GM19239 (cell line): Measurements from ENCODE around the gene NR1I2.

Experiments
- DNase-seq: peaks from one replicate; pipeline ENCODE4 v3.0.0; 2011; ENCODE audit warnings: low spot score; ENCODE audit not compliant: insufficient read length
- FAIRE-seq: peaks from 2 replicates; lab custom pipeline; 2011; peaks lifted over from hg19 to GRCh38; lab: Jason Lieb, UNC

NR1I2 gene

GRCh38 chr3:119817071-119817470 is 35.2 kb downstream of the NR1I2 start:
- no peak for DNase-seq
- no peak for FAIRE-seq

GRCh38 chr3:119817583-119818363 is 35.9 kb downstream of the NR1I2 start:
- no peak for FAIRE-seq
- DNase-seq, result no peak

DNA sequence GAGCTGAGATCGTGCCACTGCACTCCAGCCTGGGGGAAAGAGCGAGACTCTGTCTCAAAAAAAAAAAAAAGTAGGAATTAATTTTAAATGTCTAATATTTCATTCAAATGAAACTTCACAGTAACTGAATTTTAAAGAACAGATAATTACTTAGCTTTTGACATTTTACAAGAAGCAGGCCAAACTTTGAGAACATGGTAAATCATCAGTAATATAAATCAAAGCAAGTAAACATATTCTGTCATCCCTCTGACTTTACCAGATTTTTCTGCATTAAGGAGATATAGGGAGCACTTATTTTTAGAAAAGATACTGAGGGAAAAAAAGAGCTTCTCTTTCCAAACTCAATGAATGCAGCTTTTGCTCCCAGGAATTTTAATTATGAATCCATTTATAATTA is 37.0 kb downstream of the NR1I2 start:
- DNase-seq (no peak), FAIRE-seq (no peak)

GRCh38 chr3:119819806-119820205 is 37.9 kb downstream of the NR1I2 start:
- FAIRE-seq (no peak), DNase-seq (no peak)

DNA sequence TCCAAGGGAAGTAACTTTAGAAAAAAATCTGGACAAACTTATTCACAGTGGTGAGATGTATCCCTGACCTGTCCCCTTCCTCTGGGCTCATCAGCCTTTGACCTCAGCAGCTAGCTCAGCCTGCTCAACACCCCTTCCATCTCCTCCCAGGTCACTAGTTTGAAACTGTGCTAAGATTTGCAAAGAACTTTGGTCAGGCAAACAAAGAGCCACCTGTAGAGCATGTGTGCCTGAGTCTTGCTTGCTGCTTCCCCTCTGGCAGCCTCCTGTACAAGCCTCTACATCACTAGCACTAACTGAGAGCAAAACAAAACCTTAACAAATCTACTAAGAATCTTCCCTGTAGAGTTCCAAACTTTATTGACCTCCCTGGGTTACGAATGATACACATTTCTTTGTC is 43.9 kb downstream of the NR1I2 start:
- no peak for DNase-seq
- FAIRE-seq, result no peak

DNA sequence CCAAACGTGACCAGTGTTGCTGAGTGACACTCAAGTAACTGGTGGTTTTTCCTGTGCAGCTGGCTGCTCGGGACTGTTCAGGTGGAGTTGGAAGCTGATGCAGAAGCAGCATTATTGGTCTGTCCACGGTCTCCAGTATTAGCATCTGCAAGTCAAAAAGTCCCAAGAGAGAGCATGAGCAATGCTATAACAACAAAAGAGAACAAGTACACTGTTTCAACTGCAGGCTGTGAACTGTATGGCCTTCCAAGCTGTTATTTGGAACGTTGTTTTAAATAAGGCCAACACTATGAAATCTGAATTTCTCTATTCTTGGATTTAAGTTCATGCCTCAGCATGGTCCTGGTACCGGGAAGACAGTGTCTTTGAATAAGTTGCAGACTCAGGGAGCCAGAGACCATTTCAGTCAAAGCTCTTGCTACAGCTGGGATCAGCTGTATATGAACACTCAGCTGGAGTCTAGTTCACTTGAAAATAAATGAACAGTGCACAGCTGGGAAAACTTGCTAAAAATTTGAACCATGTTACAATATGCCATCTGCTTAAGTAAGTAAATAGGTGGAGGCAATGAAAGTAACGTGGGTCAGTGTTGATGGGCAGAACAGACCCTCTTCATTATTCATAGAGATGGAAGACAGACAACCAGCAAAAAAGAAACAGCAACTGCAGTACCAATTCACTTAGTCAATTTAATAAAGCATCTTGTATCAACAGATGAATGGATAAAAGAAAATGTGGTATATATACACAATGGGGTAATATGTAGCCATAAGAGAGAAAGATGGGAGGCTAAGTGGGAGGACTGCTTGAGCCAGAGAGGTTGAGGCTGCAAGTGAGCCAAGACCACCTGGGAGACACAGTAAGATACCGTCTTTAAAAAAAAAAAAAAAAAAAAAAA is 45.1 kb downstream of the NR1I2 start:
- no peak for FAIRE-seq

GRCh38 chr3:119829420-119829819 is 47.5 kb downstream of the NR1I2 start:
- FAIRE-seq, result peak; percentile 21
- DNase-seq, result no peak

More for the DNA sequence above, 45.1 kb downstream of the NR1I2 start:
- DNase-seq, result no peak

DNA sequence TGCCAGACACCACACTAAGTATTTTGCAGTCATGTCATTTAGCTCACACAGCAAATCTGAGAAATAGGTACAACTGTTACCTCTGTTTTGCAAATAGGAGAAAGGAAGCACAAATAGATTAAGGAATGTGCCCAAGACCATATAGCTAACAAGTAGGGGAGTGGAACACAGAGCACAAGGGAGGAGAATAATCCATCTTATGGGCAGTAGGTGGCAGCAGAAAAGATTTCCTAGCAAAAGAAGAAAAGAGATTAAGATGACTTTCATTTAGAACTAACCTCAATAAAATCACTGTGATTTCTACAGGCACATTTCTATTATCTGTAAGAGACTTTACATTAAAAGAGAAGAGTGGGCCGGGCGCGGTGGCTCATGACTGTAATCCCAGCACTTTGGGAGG is 49.1 kb downstream of the NR1I2 start:
- peak; percentile 75 for FAIRE-seq
- DNase-seq, result no peak

DNA sequence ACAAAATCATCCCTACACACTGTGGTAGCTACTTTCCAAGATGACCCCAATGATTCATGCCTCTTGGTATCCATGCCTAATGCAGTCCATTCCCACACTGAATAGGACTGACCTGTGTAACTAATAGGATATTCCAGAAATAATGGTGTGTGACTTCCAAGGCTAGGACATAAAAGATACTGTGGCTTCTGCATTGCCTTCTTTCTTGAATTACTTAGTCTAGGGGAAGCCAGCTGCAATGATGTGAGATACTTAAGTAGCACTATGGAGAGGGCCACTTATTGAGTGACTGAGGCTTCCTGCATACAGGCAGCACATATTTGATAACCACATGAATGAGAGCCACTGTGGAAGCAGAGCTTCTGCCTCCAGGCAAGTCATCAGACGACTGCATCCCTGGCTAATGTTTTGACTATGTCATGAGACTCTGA is 50.1 kb downstream of the NR1I2 start:
- FAIRE-seq (no peak), DNase-seq (no peak)

- FAIRE-seq (no peak), DNase-seq (no peak)
These were observed 53.0 kb downstream of the NR1I2 start for GRCh38 chr3:119834754-119835370.

DNA sequence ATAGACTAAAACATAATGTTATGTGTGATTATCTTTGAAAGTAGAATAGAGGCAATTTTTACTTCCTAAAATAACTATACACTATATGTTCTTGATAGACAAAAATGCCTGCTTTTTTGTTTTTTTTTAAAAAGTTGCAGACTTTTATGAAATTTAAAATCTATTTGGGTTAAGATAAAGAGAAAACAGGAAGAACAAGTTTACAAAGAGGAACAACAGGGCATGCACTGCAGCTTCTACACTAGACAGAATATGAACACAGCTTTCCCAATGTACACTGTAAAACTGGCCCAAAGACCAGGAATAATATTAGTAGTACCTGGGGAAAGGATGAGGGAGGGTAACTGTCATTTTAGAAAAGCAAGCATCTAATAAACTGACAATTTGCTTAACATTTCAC is 53.7 kb downstream of the NR1I2 start:
- FAIRE-seq (no peak), DNase-seq (no peak)

DNA sequence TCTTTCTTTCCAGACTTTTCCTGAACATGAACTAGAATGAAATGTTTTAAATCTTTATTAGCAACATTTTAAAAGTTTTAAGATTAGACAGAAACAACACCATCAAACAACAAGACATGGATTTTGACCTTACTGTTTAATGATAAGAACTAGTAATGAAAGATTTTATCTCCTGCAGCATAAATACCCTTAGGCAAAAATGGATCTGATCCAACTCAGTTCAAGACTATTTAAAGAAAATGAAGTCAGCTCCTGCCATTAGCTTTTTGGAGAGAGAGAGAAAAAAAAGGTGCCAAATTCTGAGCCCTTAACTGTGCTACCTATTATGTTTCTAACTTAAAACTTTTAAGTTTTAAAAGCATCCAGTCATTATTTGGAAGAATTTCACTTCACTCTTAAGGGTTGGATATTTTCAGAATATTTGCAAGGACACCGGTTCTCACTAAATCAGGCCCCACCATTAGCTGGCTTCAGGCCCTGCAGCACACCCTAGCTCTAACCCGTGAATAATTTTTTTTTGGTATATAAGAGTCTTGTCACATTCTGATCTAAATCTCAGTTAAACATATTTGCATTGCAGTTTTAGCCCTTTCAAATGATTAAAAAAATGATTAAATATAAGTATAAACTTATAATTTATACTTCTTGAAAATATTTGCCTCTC is 60.0 kb downstream of the NR1I2 start:
- no peak for FAIRE-seq
- no peak for DNase-seq

- no peak for FAIRE-seq
- no peak for DNase-seq
These were observed 67.2 kb downstream of the NR1I2 start for GRCh38 chr3:119849126-119849525.

GRCh38 chr3:119856695-119857094 is 74.8 kb downstream of the NR1I2 start:
- no peak for FAIRE-seq
- no peak for DNase-seq

- DNase-seq (no peak), FAIRE-seq (no peak)
These were observed 77.1 kb downstream of the NR1I2 start for GRCh38 chr3:119858957-119859356.

DNA sequence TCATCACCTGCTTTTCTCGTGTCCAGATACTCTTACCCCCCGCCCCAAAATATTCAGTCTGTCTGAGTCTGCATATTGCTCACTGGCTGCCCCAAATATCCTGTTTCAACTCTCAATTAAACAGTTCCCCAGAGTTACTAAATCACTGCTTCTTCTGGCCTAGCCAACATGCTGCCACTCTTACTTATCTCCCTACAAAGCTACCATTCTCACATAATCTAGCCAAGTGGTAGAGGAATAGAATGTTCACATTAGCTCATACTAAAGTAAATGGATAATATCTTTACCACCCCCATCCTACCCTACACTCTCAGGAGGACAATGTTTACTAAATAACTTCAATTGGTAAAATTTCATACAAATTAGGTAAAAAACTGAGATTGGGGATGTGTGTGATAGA is 77.8 kb downstream of the NR1I2 start:
- no peak for FAIRE-seq
- DNase-seq, result no peak

GRCh38 chr3:119861681-119862080 is 79.8 kb downstream of the NR1I2 start:
- FAIRE-seq, result no peak
- no peak for DNase-seq

DNA sequence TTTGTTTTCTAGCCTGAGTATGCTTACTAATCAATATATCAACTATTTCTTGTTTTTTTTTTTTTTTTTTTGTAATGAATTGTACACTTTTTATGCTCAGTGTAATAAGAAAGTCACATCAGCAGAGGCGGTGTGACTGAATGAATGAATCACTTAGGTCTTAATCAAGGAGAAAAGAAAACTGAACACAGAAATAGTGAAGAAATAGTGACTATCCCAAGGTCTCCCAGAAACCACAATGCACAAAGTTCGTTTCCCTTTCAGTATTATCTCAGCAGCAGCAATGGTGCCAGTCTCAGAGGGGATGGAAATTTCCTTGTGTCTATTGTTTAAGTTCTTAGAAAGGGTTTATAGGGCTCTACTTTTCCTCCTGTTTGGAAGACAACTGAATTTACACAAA is 80.7 kb downstream of the NR1I2 start:
- no peak for FAIRE-seq
- no peak for DNase-seq

GRCh38 chr3:119864476-119864875 is 82.6 kb downstream of the NR1I2 start:
- FAIRE-seq, result no peak
- DNase-seq, result no peak
